H1 (cell line): Measurements from ENCODE around the gene CSRP3. TPM values are rescaled to one million over a fixed set of nuclear protein-coding genes. Genes with fewer than 3 reads are reported as not detected.

Experiments used
- CTCF ChIA-PET: fragments of 300-600 bp; sonication (Branson Sonifier 250); formaldehyde crosslinking; loops from one replicate; lab custom pipeline; 2021; ENCODE audit not compliant: partially characterized antibody; lab: Charles Lee
- POLR2A ChIA-PET: fragments of 300-600 bp; sonication (Branson Sonifier 250); formaldehyde crosslinking; loops from one replicate; lab custom pipeline; 2021; ENCODE audit warnings: inconsistent platforms; ENCODE audit not compliant: partially characterized antibody; lab: Charles Lee
- DNase-seq, 2 experiments: peaks; one replicate each; pipeline versions ENCODE4 v3.0.0 to v3.0.0-alpha.2; 2010 to 2022; ENCODE audit warnings: low spot score in 2 of 2, low read depth in 1 of 2, mixed read lengths in 1 of 2
- FAIRE-seq: peaks from 2 replicates; lab custom pipeline; 2011; peaks lifted over from hg19 to GRCh38; lab: Jason Lieb, UNC
- H2AFZ ChIP-seq: 2 replicates; pipeline ENCODE4 v1.8.1; 2012; ENCODE audit warnings: low read length, inconsistent platforms
- H2AK5ac ChIP-seq: 2 replicates; pipeline ENCODE4 v1.6.1; 2013; ENCODE audit warnings: low read depth, low read length
- H2BK120ac ChIP-seq: replicated peaks from 2 replicates; pipeline ENCODE3; 2013; ENCODE audit warnings: low read depth, low read length, inconsistent platforms
- H2BK12ac ChIP-seq: 2 replicates; pipeline ENCODE4 v1.6.1; 2013; ENCODE audit warnings: low read depth, low read length
- H2BK15ac ChIP-seq: 2 replicates; pipeline ENCODE4 v1.6.1; 2013; ENCODE audit warnings: low read length
- H2BK20ac ChIP-seq: 2 replicates; pipeline ENCODE4 v1.6.1; 2013; ENCODE audit warnings: low read length
- H2BK5ac ChIP-seq: 2 replicates; pipeline ENCODE4 v1.6.1; 2013; ENCODE audit warnings: low read depth, low read length
- H3K14ac ChIP-seq: 2 replicates; pipeline ENCODE4 v1.6.1; 2013; ENCODE audit warnings: inconsistent platforms; ENCODE audit not compliant: insufficient read length
- H3K18ac ChIP-seq: 2 replicates; pipeline ENCODE4 v1.6.1; 2013; ENCODE audit warnings: low read length; ENCODE audit errors: extremely low read depth
- H3K23ac ChIP-seq: 2 replicates; pipeline ENCODE4 v1.6.1; 2013; ENCODE audit warnings: inconsistent platforms; ENCODE audit not compliant: insufficient read length
- H3K23me2 ChIP-seq: 2 replicates; pipeline ENCODE4 v1.6.1; 2013; ENCODE audit warnings: low read depth, low read length
- H3K27ac ChIP-seq: 2 replicates; pipeline ENCODE4 v1.6.1; 2011; ENCODE audit warnings: low read depth, low read length, inconsistent platforms
- H3K27me3 ChIP-seq, 4 experiments: replicated peaks in 1 of 4; 1 replicate in 1 of 4; 2 replicates in 3 of 4; pipeline versions ENCODE4 v1.6.1 to v1.8.1; 2011 to 2013; ENCODE audit warnings: low read length in 3 of 4, mild to moderate bottlenecking in 3 of 4, inconsistent platforms in 2 of 4, mixed read lengths in 2 of 4, moderate library complexity in 1 of 4; ENCODE audit not compliant: control insufficient read depth in 3 of 4, insufficient read depth in 3 of 4; ENCODE audit errors: extremely low read depth in 1 of 4
- H3K36me3 ChIP-seq, 4 experiments: 2 replicates each; pipeline versions ENCODE4 v1.6.1 to v1.8.1; 2011 to 2013; ENCODE audit warnings: mild to moderate bottlenecking in 4 of 4, low read length in 3 of 4, moderate library complexity in 2 of 4, control low read depth in 1 of 4, inconsistent platforms in 1 of 4; ENCODE audit not compliant: insufficient read depth in 4 of 4, control insufficient read depth in 2 of 4
- H3K4ac ChIP-seq: replicated peaks from 2 replicates; pipeline ENCODE3; 2013; ENCODE audit warnings: low read length, low read depth, mixed read lengths, inconsistent platforms; ENCODE audit not compliant: insufficient read length
- H3K4me1 ChIP-seq, 4 experiments: replicated peaks in 1 of 4; 1 replicate in 1 of 4; 2 replicates in 3 of 4; pipeline versions ENCODE4 v1.6.1 to v1.8.1; 2011 to 2013; ENCODE audit warnings: low read length in 3 of 4, inconsistent platforms in 2 of 4, mixed read lengths in 1 of 4; ENCODE audit not compliant: insufficient read depth in 4 of 4, control insufficient read depth in 3 of 4
- H3K4me2 ChIP-seq, 2 experiments: 2 replicates each; pipeline versions ENCODE4 v1.6.1 to v1.8.1; 2011 to 2013; ENCODE audit warnings: low read depth in 2 of 2, low read length in 2 of 2, control low read depth in 1 of 2, inconsistent platforms in 1 of 2, mild to moderate bottlenecking in 1 of 2; ENCODE audit not compliant: insufficient read depth in 1 of 2
- H3K4me3 ChIP-seq, 4 experiments: fragments of 200-600, 300-600 bp in 1 of 4; sonication (generic), shearing (Covaris generic), sonication (Bioruptor Twin) in 1 of 4; 2 replicates each; pipeline versions ENCODE4 v1.5.1 to v1.8.1; 2011 to 2016; ENCODE audit warnings: low read length in 4 of 4, low read depth in 3 of 4, control low read depth in 2 of 4, inconsistent platforms in 2 of 4, mild to moderate bottlenecking in 2 of 4, mixed read lengths in 1 of 4, moderate library complexity in 1 of 4; ENCODE audit not compliant: insufficient read depth in 2 of 4; ENCODE audit errors: extremely low read depth in 1 of 4
- H3K56ac ChIP-seq: replicated peaks from 2 replicates; pipeline ENCODE3; 2013; ENCODE audit warnings: low read depth, mild to moderate bottlenecking, mixed read lengths, low read length, inconsistent platforms; ENCODE audit not compliant: insufficient read length
- H3K79me1 ChIP-seq: 2 replicates; pipeline ENCODE4 v1.6.1; 2013; ENCODE audit warnings: low read depth, low read length, control low read depth
- H3K79me2 ChIP-seq, 2 experiments: 2 replicates each; pipeline versions ENCODE4 v1.6.1 to v1.8.1; 2012 to 2013; ENCODE audit warnings: low read length in 2 of 2, mild to moderate bottlenecking in 2 of 2, inconsistent platforms in 1 of 2; ENCODE audit not compliant: insufficient read depth in 2 of 2, control insufficient read depth in 1 of 2
- H3K9ac ChIP-seq, 4 experiments: replicated peaks in 1 of 4; 1 replicate in 1 of 4; 2 replicates in 3 of 4; pipeline versions ENCODE4 v1.6.1 to v1.8.1; 2011 to 2013; ENCODE audit warnings: low read depth in 3 of 4, low read length in 3 of 4, control low read depth in 2 of 4, mild to moderate bottlenecking in 2 of 4, moderate library complexity in 2 of 4, inconsistent platforms in 1 of 4; ENCODE audit errors: extremely low read depth in 1 of 4
- H3K9me3 ChIP-seq, 2 experiments: 2 replicates each; pipeline versions ENCODE4 v1.6.1 to v1.8.1; 2012 to 2013; ENCODE audit warnings: mild to moderate bottlenecking in 2 of 2, moderate library complexity in 2 of 2, control low read depth in 1 of 2, inconsistent platforms in 1 of 2, low read depth in 1 of 2, low read length in 1 of 2, mixed read lengths in 1 of 2; ENCODE audit not compliant: insufficient read depth in 2 of 2
- H4K20me1 ChIP-seq, 2 experiments: replicated peaks in 1 of 2; 2 replicates each; pipeline versions ENCODE3 to v1.8.1; 2011 to 2013; ENCODE audit warnings: inconsistent platforms in 2 of 2, low read length in 2 of 2, mild to moderate bottlenecking in 1 of 2; ENCODE audit not compliant: insufficient read depth in 2 of 2, control insufficient read depth in 1 of 2
- H4K5ac ChIP-seq: 2 replicates; pipeline ENCODE4 v1.6.1; 2013; ENCODE audit warnings: low read length, low read depth, mixed read lengths, inconsistent platforms; ENCODE audit not compliant: insufficient read length
- H4K8ac ChIP-seq: 2 replicates; pipeline ENCODE4 v1.8.0; 2013; ENCODE audit warnings: mild to moderate bottlenecking, moderate library complexity, low read length, inconsistent platforms; ENCODE audit not compliant: insufficient read depth; ENCODE audit errors: extremely low read depth
- H4K91ac ChIP-seq: replicated peaks from 2 replicates; pipeline ENCODE3; 2013; ENCODE audit warnings: low read length, mixed read lengths, inconsistent platforms; ENCODE audit not compliant: insufficient read length
- ASH2L ChIP-seq: fragments of 200-600, 300-600 bp; sonication (generic); IDR thresholded peaks from one replicate; pipeline ENCODE4 v1.7.1; 2017; ENCODE audit warnings: low read length
- ATF2 ChIP-seq: IDR thresholded peaks from 2 replicates; pipeline ENCODE4 v1.6.1; 2012; ENCODE audit warnings: low read length, inconsistent platforms
- CREB1 ChIP-seq: IDR thresholded peaks from 2 replicates; pipeline ENCODE4 v1.6.1; 2012; ENCODE audit warnings: inconsistent platforms
- GTF2F1 ChIP-seq: IDR thresholded peaks from 2 replicates; pipeline ENCODE4 v1.6.1; 2012; ENCODE audit warnings: low read depth, low read length, improper control_type of control experiment, borderline replicate concordance
- HDAC6 ChIP-seq: IDR thresholded peaks from one replicate; pipeline ENCODE4 v1.7.1; 2012; ENCODE audit warnings: low read depth, mild to moderate bottlenecking, inconsistent platforms, low read length, moderate library complexity
- JUND ChIP-seq: IDR thresholded peaks from 2 replicates; pipeline ENCODE4 v1.6.1; 2011; ENCODE audit warnings: mild to moderate bottlenecking, improper control_type of control experiment, low read length
- KDM5A ChIP-seq: fragments of 200-600 bp; IDR thresholded peaks from 2 replicates; pipeline ENCODE4 v1.7.1; 2012; ENCODE audit warnings: mild to moderate bottlenecking, low read length, inconsistent platforms, mixed read lengths
- PHF8 ChIP-seq: fragments of 200-600 bp; sonication (generic); conservative IDR thresholded peaks from 2 replicates; pipeline ENCODE4 v1.7.1; 2012; ENCODE audit warnings: low read depth, mild to moderate bottlenecking, inconsistent platforms, low read length, moderate library complexity
- POU5F1 ChIP-seq: IDR thresholded peaks from 2 replicates; pipeline ENCODE4 v1.6.1; 2011; ENCODE audit warnings: low read depth, mild to moderate bottlenecking, low read length, moderate library complexity
- RNF2 ChIP-seq: fragments of 200-900, 300-1000 bp; sonication (generic); IDR thresholded peaks from 2 replicates; pipeline ENCODE4 v1.7.1; 2016; ENCODE audit warnings: borderline replicate concordance, low read depth, mild to moderate bottlenecking, antibody characterized with exemption, low read length; ENCODE audit not compliant: poor library complexity, severe bottlenecking; ENCODE audit errors: missing control alignments
- SIN3A ChIP-seq, 2 experiments: IDR thresholded peaks in 1 of 2; conservative IDR thresholded peaks in 1 of 2; 2 replicates each; pipeline ENCODE4 v1.6.1; 2011 to 2012; ENCODE audit warnings: low read length in 2 of 2, improper control_type of control experiment in 1 of 2, low read depth in 1 of 2, mild to moderate bottlenecking in 1 of 2
- SP1 ChIP-seq: IDR thresholded peaks from 2 replicates; pipeline ENCODE4 v1.6.1; 2011; ENCODE audit warnings: low read depth, low read length
- TAF7 ChIP-seq: optimal IDR thresholded peaks from 2 replicates; pipeline ENCODE3; 2011; ENCODE audit warnings: low read depth, mild to moderate bottlenecking, inconsistent platforms, low read length, moderate library complexity, borderline replicate concordance
- WGBS, 2 experiments: shearing (Covaris generic) in 1 of 2; methylation state at CpG; one replicate each; pipeline versions ENCODE4 v1.1.6 to v1.1.7; 2013 to 2015; ENCODE audit warnings: low lambda C conversion rate in 2 of 2, mixed read lengths in 2 of 2, inconsistent platforms in 1 of 2, low coverage in 1 of 2, missing lambda C conversion rate in 1 of 2; ENCODE audit not compliant: insufficient replicate concordance in 2 of 2, insufficient coverage in 1 of 2, insufficient read length in 1 of 2; ENCODE audit errors: extremely low coverage in 1 of 2, missing lambda C conversion rate in 1 of 2; 5-methylcytosine and 5-hydroxymethylcytosine counted together
- polyA plus RNA-seq, 7 experiments: library from polyadenylated mRNA; depleted of rRNA in 3 of 7; stranded (reverse) in 5 of 7; unstranded in 2 of 7; fragments of >200 nt in 5 of 7; fragments of 200-250 nt in 2 of 7; gene quantifications; 1 replicate in 5 of 7; 2 replicates in 1 of 7; 4 replicates in 1 of 7; pipeline versions ENCODE4 v1.2.1 to v1.2.3, GENCODE V29; 2011 to 2013; ENCODE audit warnings: missing spikeins in 2 of 7, mixed read lengths in 2 of 7
- total RNA-seq: library from RNA; stranded (reverse); fragmentation: NEBNext Ultra II Directional; extraction: Animal tissue kit (Norgen Biotek cat#: 25700); gene quantifications from 2 replicates; pipeline ENCODE4 v1.2.1, GENCODE V29; 2021

CSRP3 gene
- total and polyA plus RNA-seq, 2 of the 8 experiments (the other 6 are each of a cell fraction or from before 2014, with no cell fraction given): not detected

- POLR2A ChIA-PET: interaction anchor here (1.3 kb wide), 1 partner anchor 21 kb away, joined by 3 read pairs; no protein-coding TSS in a partner anchor
- TF ChIP-seq CREB1: no peak
- no peak for TF ChIP-seq SIN3A (conservative IDR thresholded peaks at IDR 0.05 in 1 of 2, IDR thresholded peaks at IDR 0.05 in 1 of 2; ENCODE audit: low read depth in 1 of 2, low read length in 2 of 2)
- no peak for TF ChIP-seq POU5F1
- no peak for TF ChIP-seq TAF7
- no peak for TF ChIP-seq RNF2
- no peak for TF ChIP-seq ASH2L
- no peak for TF ChIP-seq ATF2
- TF ChIP-seq KDM5A: no peak
- no peak for TF ChIP-seq HDAC6
- no peak for TF ChIP-seq GTF2F1
- no peak for TF ChIP-seq PHF8
- no peak for TF ChIP-seq JUND
- TF ChIP-seq SP1: no peak
Measured at GRCh38 chr11:19199771-19200170, 2.0 kb downstream of the CSRP3 start.

More at GRCh38 chr11:19199771-19200170, 2.0 kb downstream of the CSRP3 start:
- Histone ChIP-seq H3K36me3 (no peaks in the 10 kb centered on the region), H3K79me1 (no peaks in the 10 kb centered on the region), H2BK12ac (no peak overlapping the region), H3K27me3 (no peaks in the 10 kb centered on the region), H3K4me1 (no peaks in the 10 kb centered on the region), H3K9ac (no peak overlapping the region), H2AFZ (no peak overlapping the region), H4K8ac (no peak overlapping the region), H4K91ac (no peak overlapping the region), H3K23me2 (no peaks in the 10 kb centered on the region), H4K5ac (no peak overlapping the region), H3K79me2 (no peaks in the 10 kb centered on the region), H3K14ac (no peak overlapping the region), H3K27ac (no peak overlapping the region), H4K20me1 (no peaks in the 10 kb centered on the region), H3K18ac (no peak overlapping the region), H3K23ac (no peak overlapping the region), H2BK20ac (no peak overlapping the region), H2BK5ac (no peak overlapping the region), H2BK120ac (no peak overlapping the region), H3K9me3 (0 out of 4 replicates have a peak, but pooled peaks cover 0 to 3% of the 10 kb centered on the region in 2 experiments), H3K4me2 (no peak overlapping the region), H3K4ac (no peak overlapping the region), H3K56ac (no peak overlapping the region), H2BK15ac (no peak overlapping the region), H2AK5ac (no peak overlapping the region), H3K4me3 (no peak overlapping the region)
- FAIRE-seq: no peak
- CTCF ChIA-PET: no interaction called here
- no peak for DNase-seq
- 96% methylated on average over 3 of the region's 3 CpGs; no CpG with 5 or more reads in 1 of the 2 experiments for WGBS, 2 experiments
